Measurements from ENCODE around the gene PCDH1. TPM values are rescaled to one million over a fixed set of nuclear protein-coding genes. Genes with fewer than 3 reads are reported as not detected.
"Not testable (repeated sequence)": the region's sequence is repeated elsewhere in the genome, so short reads cannot be mapped to it uniquely, and the experiment has no call there.

The PCDH1 gene
- total RNA-seq, 4 donors from 2014 or later: 85.1 to 172 (median 119) TPM

DNA sequence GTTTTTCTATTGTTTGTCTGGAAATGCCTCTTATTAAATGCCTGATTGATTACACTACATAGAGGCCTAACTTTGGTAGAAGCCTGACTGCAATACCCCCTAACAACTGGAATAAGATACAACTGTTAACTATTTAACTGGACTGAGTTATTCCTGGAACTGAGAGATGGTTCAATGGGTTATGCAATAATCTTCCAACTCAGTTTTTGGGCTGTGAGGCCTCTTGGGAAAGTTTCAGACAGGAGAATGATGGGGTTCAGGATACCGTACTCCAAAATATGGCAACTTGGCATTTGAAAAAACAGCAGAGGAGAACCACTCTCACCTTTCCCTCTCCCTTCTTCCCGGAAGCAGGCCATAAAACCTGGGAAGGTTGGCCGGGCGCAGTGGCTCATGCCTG, 19.2 kb upstream of the PCDH1 start:
- no peak for TF ChIP-seq POLR2A (IDR thresholded peaks at IDR 0.05)
- TF ChIP-seq, protein P1, sequence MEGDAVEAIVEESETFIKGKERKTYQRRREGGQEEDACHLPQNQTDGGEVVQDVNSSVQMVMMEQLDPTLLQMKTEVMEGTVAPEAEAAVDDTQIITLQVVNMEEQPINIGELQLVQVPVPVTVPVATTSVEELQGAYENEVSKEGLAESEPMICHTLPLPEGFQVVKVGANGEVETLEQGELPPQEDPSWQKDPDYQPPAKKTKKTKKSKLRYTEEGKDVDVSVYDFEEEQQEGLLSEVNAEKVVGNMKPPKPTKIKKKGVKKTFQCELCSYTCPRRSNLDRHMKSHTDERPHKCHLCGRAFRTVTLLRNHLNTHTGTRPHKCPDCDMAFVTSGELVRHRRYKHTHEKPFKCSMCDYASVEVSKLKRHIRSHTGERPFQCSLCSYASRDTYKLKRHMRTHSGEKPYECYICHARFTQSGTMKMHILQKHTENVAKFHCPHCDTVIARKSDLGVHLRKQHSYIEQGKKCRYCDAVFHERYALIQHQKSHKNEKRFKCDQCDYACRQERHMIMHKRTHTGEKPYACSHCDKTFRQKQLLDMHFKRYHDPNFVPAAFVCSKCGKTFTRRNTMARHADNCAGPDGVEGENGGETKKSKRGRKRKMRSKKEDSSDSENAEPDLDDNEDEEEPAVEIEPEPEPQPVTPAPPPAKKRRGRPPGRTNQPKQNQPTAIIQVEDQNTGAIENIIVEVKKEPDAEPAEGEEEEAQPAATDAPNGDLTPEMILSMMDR (IDR thresholded peaks at IDR 0.05): no peak
- peak in 1 of 2 donors; percentile 50 for DNase-seq (ENCODE audit: low spot score in 2 of 2)
- WGBS, 2 donors: 92 to 96% methylated on average over 4 of the region's 4 CpGs
- no peak overlapping the region for H3K4me3 ChIP-seq (ENCODE audit: low read depth, poor library complexity, severe bottlenecking)
- intact Hi-C loops (cut with DNase I; ENCODE audit: low total_unique reads): no loop called here

DNA sequence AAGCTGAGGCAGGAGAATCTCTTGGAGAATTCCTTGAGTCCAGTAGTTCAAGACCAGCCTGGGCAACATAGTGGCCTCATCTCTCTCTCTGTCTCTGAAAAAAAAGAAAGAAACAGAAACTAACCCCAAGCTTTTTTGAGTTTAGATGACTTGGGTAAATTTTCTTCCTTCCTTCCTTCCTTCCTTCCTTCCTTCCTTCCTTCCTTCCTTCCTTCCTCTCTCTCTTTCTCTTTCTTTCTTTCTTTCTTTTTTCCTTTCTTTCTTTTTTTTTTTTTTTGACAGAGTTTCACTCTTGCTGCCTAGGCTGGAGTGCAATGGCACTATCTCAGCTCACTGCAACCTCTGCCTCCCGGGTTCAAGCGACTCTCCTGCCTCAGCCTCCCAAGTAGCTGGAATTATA, 12.2 kb upstream of the PCDH1 start:
- 85 to 93% methylated on average over 2 of the region's 2 CpGs for WGBS, 2 donors
- intact Hi-C loops (cut with DNase I; ENCODE audit: low total_unique reads); H3K4me3 ChIP-seq (ENCODE audit: low read depth, poor library complexity, severe bottlenecking); DNase-seq (ENCODE audit: low spot score in 2 of 2): not testable (repeated sequence)

DNA sequence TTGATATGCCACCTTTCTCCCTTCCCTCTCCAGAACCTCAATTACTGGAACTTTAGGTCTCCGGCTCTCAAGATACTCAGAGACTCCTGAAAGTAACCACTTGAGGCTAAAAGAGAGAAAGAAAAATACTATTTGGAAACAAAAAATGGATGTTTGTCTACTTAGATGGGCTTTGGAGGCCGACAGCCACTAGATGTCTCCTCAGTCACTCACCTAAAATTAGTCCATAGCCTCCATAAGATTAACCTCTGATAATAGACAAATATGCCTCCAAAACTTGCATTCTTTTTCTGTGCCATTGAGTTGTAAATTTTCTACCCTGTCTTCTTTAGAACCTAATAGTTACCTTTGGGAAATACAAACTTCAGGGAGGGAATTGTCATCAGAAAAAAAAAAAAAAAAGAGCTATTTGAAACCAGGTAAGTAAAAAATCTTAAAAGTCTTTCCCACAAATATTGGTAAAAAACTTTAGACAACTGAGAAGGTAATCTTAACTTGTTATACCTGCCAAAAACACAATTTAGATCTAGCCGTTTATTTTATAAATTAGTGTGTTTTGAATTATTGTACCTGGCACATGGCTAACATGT, 11.2 kb upstream of the PCDH1 start:
- intact Hi-C loops (cut with DNase I; ENCODE audit: low total_unique reads): loop anchor here (10.0 kb wide), 1 partner anchor 65 kb away; the partner anchor contains the start of gene PCDH12
- 49% methylated on average over 3 of the region's 3 CpGs for WGBS, 2 donors
- TF ChIP-seq, protein P1 (IDR thresholded peaks at IDR 0.05): no peak
- TF ChIP-seq POLR2A (IDR thresholded peaks at IDR 0.05): no peak
- H3K4me3 ChIP-seq (ENCODE audit: low read depth, poor library complexity, severe bottlenecking): no peak overlapping the region
- DNase-seq (ENCODE audit: low spot score in 2 of 2): no peak

DNA sequence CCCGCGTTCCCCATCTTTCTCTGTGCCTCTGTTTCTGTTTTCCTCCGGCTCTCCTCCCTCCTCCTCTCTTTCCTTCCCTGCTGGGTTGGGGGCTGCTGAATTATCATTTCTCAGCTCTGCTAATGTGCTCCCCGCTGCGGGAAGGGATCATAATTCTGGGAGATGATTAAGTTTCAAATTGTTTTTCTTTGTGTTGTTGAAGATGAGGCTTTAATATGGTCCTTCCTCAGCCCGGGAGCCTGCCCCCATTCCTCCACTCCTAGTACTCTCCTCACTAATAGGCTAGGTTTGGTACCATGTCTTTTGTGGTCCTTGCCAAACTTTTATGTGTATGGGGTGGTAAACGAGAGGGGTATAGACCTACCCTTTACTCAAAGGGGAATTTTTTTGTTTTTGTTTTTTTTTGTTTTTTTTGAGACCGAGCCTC, 5.7 kb upstream of the PCDH1 start:
- intact Hi-C loops (cut with DNase I; ENCODE audit: low total_unique reads): loop anchor here (5.0 to 10.0 kb wide), 2 partner anchors 71 to 182 kb away; partner anchors contain the start of gene PCDH12
- DNase-seq (ENCODE audit: low spot score in 2 of 2): no peak
- TF ChIP-seq, protein P1 (IDR thresholded peaks at IDR 0.05): no peak
- WGBS, 2 donors: 27 to 31% methylated on average over 8 of the region's 8 CpGs
- no peak overlapping the region for H3K4me3 ChIP-seq (ENCODE audit: low read depth, poor library complexity, severe bottlenecking)

DNA sequence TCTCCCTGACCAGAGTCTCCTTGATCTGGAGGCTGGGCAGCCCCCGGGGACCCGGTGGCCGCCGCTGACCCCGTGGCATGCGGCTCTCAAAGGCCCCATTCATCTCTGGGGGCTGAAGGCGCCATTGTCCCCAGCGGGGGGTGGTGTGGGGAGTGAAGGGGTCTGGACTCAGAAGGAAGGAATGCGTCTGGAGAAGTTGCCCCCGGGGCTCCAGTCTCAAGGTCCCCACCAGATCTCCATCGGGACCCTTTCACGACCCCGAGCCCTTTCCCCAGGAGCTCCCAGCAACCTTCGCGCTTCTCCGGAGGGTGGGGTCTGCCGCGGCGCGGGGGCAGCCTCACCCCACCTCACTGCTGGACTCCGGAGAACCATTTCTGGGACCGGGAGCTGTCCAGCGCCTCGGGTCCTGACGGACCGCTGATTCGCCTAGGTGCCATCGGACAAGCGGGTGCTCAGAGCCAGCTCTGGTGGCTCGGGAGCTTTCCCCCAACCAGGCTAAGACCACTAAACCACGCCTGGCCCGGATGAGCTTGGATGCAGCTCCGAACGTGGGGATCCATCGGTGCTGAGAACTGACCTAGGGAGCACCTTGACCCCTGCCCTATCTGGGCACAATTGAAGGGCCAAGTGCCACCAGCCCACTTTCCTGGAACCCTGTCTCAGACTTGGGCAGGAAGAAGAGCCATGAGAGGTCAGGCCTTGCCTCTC, 5.1 kb upstream of the PCDH1 start:
- TF ChIP-seq, protein P1 (IDR thresholded peaks at IDR 0.05): no peak
- no peak for TF ChIP-seq POLR2A (IDR thresholded peaks at IDR 0.05)
- intact Hi-C loops (cut with DNase I; ENCODE audit: low total_unique reads): loop anchor here (5.0 to 10.0 kb wide), 2 partner anchors 71 to 181 kb away; partner anchors contain the start of gene PCDH12
- DNase-seq (ENCODE audit: low spot score in 2 of 2): peak in 1 of 2 donors; percentile 81
- no peak overlapping the region for H3K4me3 ChIP-seq (ENCODE audit: low read depth, poor library complexity, severe bottlenecking)
- 3 to 6% methylated on average over 19 to 34 of the region's 35 CpGs for WGBS, 2 donors

DNA sequence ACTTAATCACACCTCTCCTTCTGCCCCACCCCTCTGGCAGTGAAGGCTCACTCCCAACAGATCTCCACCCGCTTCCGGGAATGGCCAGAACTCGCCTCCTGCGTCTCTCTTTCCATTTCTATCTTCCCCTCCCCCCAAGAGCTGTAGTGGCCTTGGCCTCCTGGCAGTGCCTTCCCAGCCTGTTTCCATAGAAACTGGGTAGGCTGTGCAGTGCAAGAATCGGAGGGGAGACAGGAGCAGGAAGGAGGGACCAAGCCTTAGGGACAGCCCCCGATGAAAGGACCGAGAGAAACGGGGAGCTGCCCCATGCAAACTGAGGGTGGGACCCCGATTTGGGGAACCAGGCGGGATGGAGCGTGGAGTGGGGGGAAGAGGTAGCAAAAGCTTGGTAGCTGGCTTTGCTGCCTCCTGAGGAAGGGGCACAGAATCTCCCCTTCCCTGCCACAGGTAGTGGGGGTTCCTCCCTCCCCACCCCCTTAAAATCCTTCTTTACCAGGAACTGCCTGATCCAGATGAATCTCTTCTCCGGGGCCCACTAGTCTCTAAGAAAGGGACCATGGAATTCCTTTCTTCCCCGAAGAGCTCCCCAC, 4.5 kb upstream of the PCDH1 start:
- peak in 1 of 2 donors; percentile 76 for DNase-seq (ENCODE audit: low spot score in 2 of 2)
- intact Hi-C loops (cut with DNase I; ENCODE audit: low total_unique reads): loop anchor here (5.0 to 10.0 kb wide), 2 partner anchors 72 to 180 kb away; partner anchors contain the start of gene PCDH12
- 10 to 13% methylated on average over 13 of the region's 13 CpGs for WGBS, 2 donors

More for the DNA sequence above, 4.5 kb upstream of the PCDH1 start:
- no peak overlapping the region for H3K4me3 ChIP-seq (ENCODE audit: low read depth, poor library complexity, severe bottlenecking)
- TF ChIP-seq, protein P1 (IDR thresholded peaks at IDR 0.05): no peak
- TF ChIP-seq POLR2A (IDR thresholded peaks at IDR 0.05): no peak

Measured in lower leg skin (tissue), 4 donors.